ENCODE results near the gene GID8. TPM values are rescaled to one million over a fixed set of nuclear protein-coding genes. Genes with fewer than 3 reads are reported as not detected.

The GID8 gene
- total and polyA plus RNA-seq, 9 donors, result 23.6 to 54.3 (median 43.3) TPM

DNA sequence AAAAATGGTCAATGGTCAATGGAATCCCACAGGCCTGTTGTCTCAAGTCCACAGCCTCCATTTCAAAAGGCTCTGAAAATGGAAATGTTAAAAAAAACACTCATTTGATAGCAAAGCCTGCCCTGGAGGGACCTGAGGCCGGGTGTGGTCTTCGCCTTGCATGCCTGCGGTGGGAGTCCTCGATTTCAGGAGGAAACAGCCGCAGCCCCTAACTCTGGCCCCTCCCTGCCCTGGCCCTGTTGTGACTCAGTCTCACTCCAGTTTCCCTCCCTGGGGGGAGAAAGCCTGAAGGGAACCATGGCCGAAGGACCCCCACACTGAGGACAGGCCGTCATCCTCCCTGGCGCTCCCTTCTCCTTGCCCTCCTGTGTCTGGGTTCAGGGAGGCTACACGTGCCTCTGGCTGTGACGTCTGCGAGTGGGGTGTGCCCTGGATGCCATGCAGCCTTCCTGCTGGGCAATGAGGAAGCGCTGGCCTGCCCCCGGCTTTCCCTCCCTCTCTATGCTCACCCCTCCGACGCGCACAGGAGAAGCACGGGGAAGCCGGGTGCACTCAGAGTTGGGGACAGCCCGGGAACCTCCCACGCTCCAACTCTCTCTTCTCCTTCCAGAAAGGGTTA is 59.6 kb downstream of the GID8 start:
- Histone ChIP-seq H3K27ac (no peak overlapping the region), H3K9me3 (peaks cover 0 to 6% of the 10 kb centered on the region in 2 donors), H3K36me3 (no peaks in the 10 kb centered on the region), H3K27me3 (no peaks in the 10 kb centered on the region), H3K4me1 (ENCODE audit: insufficient read depth) (no peaks in the 10 kb centered on the region), H3K4me3 (no peak overlapping the region)
- TF ChIP-seq, protein P1, sequence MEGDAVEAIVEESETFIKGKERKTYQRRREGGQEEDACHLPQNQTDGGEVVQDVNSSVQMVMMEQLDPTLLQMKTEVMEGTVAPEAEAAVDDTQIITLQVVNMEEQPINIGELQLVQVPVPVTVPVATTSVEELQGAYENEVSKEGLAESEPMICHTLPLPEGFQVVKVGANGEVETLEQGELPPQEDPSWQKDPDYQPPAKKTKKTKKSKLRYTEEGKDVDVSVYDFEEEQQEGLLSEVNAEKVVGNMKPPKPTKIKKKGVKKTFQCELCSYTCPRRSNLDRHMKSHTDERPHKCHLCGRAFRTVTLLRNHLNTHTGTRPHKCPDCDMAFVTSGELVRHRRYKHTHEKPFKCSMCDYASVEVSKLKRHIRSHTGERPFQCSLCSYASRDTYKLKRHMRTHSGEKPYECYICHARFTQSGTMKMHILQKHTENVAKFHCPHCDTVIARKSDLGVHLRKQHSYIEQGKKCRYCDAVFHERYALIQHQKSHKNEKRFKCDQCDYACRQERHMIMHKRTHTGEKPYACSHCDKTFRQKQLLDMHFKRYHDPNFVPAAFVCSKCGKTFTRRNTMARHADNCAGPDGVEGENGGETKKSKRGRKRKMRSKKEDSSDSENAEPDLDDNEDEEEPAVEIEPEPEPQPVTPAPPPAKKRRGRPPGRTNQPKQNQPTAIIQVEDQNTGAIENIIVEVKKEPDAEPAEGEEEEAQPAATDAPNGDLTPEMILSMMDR (IDR thresholded peaks at IDR 0.05), result no peak
- TF ChIP-seq POLR2A (IDR thresholded peaks at IDR 0.05) (no peak), EP300 (IDR thresholded peaks at IDR 0.05) (no peak)
- 13 to 22% (median 18%) methylated on average over 20 of the region's 20 CpGs for WGBS, 3 donors
- DNase-seq, result no peak
- intact Hi-C loops (cut with DNase I), result no loop called here

Other genes with a start within 250 kb of the GID8 start
- under 1 TPM in 2 of 7 donors, not detected in 5; 0.12 to 0.23 TPM for gene NTSR1, start 229.3 kb upstream of the GID8 start, total RNA-seq
- gene NTSR1, start 229.3 kb upstream of the GID8 start, polyA plus RNA-seq, result under 1 TPM; 0.05 TPM
- 10 to 100 TPM in 5 of 7 donors, 1 to 10 TPM in 2; 7.9 to 15.2 (median 12.6) TPM for gene MRGBP, start 141.7 kb upstream of the GID8 start, total RNA-seq
- 10 to 100 TPM in 1 of 2 donors, 1 to 10 TPM in 1; 6.2 to 11.3 TPM for gene MRGBP, start 141.7 kb upstream of the GID8 start, polyA plus RNA-seq
- gene OGFR, start 133.3 kb upstream of the GID8 start, total RNA-seq, result 10 to 100 TPM; 40.3 to 52.9 (median 45.4) TPM
- gene OGFR, start 133.3 kb upstream of the GID8 start, polyA plus RNA-seq, result 10 to 100 TPM; 28.6 to 43.0 TPM
- gene COL9A3, start 121.1 kb upstream of the GID8 start, total RNA-seq, result 1 to 10 TPM in 5 of 7 donors, under 1 TPM in 1, not detected in 1; 0.83 to 2.6 (median 1.6) TPM
- gene COL9A3, start 121.1 kb upstream of the GID8 start, polyA plus RNA-seq, result 1 to 10 TPM in 1 of 2 donors, under 1 TPM in 1; 0.65 to 3.0 TPM
- gene TCFL5, start 76.3 kb upstream of the GID8 start, total RNA-seq, result 10 to 100 TPM in 5 of 7 donors, 1 to 10 TPM in 2; 8.5 to 17.9 (median 15.0) TPM
- 10 to 100 TPM in 1 of 2 donors, 1 to 10 TPM in 1; 8.1 to 10.5 TPM for gene TCFL5, start 76.3 kb upstream of the GID8 start, polyA plus RNA-seq
- 10 to 100 TPM; 49.4 to 82.2 (median 69.8) TPM for gene DIDO1, start 11.6 kb upstream of the GID8 start, total RNA-seq
- gene DIDO1, start 11.6 kb upstream of the GID8 start, polyA plus RNA-seq, result 10 to 100 TPM; 42.9 to 47.0 TPM
- gene SLC17A9, start 14.6 kb downstream of the GID8 start, total RNA-seq, result 1 to 10 TPM; 1.8 to 7.7 (median 4.8) TPM
- gene SLC17A9, start 14.6 kb downstream of the GID8 start, polyA plus RNA-seq, result 1 to 10 TPM in 1 of 2 donors, under 1 TPM in 1; 0.68 to 2.6 TPM
- not detected for gene BHLHE23, start 68.8 kb downstream of the GID8 start, total RNA-seq
- not detected for gene BHLHE23, start 68.8 kb downstream of the GID8 start, polyA plus RNA-seq